Activated T-cell treated with anti-CD3 and anti-CD28 coated beads, Interleukin-2, amount 50 U/mL, for 4 hours (primary cell): ENCODE results near the gene NRXN3. TPM values are rescaled to one million over a fixed set of nuclear protein-coding genes. Genes with fewer than 3 reads are reported as not detected.
"Not testable (repeated sequence)": the region's sequence is repeated elsewhere in the genome, so short reads cannot be mapped to it uniquely, and the experiment has no call there.

Experiments used
- ATAC-seq, 2 donors: fragments of 200-7000 bp; cut with Tn5 transposase; one replicate each; pipeline ENCODE4 v1.10.0; 2021
- DNase-seq: peaks from one replicate; pipeline ENCODE4 v3.0.0-alpha.2; 2020
- H3K27me3 Mint-ChIP-seq: one replicate; pipeline ENCODE4 v1.8.0; 2021; ENCODE audit warnings: low read depth, mixed read lengths
- H3K36me3 Mint-ChIP-seq: one replicate; pipeline ENCODE4 v1.8.0; 2022; ENCODE audit warnings: mixed read lengths; ENCODE audit not compliant: insufficient read depth
- H3K4me1 Mint-ChIP-seq: one replicate; pipeline ENCODE4 v1.8.0; 2021; ENCODE audit warnings: low read depth, mixed read lengths
- H3K4me3 Mint-ChIP-seq: one replicate; pipeline ENCODE4 v1.8.0; 2021; ENCODE audit warnings: mild to moderate bottlenecking, moderate library complexity, mixed read lengths
- H3K9me3 Mint-ChIP-seq: one replicate; pipeline ENCODE4 v1.8.0; 2021; ENCODE audit warnings: mixed read lengths
- total RNA-seq, 3 donors: library from RNA; stranded (reverse); gene quantifications; one replicate each; pipeline ENCODE4 v1.2.1, GENCODE V29; 2021

The NRXN3 gene
- total RNA-seq, 3 donors from 2014 or later = not detected

DNA sequence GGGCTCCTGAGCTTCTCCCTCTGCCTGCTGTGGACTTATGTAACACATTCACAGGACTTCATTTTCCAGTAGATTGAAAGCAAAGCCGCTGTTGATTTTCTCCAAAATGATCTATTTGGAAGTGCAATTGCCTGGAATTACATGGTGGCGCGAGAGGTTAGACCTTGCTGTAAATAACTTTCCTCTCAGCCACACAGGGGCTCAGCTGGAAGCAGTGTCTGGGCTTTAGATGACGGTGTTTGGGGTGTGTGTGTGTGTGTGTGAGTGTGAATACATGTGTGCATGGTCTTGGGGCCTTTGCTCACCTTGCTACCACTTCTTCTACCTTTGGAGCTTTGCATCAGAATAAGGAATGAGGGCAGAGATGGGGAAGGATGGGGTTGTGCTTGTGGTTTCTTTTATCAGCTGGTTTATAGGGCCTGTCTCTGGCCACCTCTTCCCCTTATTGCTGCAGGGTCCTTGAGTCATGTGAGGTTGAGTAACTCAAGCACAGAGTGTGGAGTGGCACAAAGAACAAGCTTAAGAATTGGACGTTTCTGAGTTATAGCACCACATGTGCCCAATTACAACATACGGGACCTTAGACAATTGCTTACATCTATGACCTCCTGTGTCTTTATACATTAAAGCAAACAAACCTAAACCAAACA, 280.6 kb downstream of the NRXN3 start:
- Mint-ChIP-seq H3K27me3 (no peaks in the 10 kb centered on the region), H3K9me3 (no peaks in the 10 kb centered on the region), H3K4me3 (no peak overlapping the region), H3K36me3 (no peaks in the 10 kb centered on the region), H3K4me1 (no peaks in the 10 kb centered on the region)
- DNase-seq = no peak
- no peak for ATAC-seq

DNA sequence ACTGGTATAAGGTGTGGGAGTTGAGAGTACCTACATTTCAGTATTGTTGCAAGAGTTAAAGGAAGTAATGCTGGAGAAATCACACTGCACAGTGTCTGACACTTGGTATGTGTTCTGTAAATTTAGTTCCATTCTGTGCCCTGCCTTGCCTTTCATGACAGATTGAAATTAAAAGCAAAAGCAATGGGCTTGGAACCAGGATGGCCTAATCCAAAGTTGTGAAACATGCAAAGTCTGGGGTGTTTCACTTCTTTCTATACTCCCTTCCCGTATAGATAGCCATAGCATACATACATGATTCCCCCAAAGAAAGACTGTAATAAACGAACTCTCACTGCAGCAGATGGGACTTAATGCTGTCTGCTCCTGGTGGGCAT, 281.1 kb downstream of the NRXN3 start:
- Mint-ChIP-seq H3K36me3 (no peaks in the 10 kb centered on the region), H3K4me1 (no peaks in the 10 kb centered on the region), H3K4me3 (no peak overlapping the region), H3K9me3 (no peaks in the 10 kb centered on the region), H3K27me3 (no peaks in the 10 kb centered on the region)
- ATAC-seq = no peak
- no peak for DNase-seq

DNA sequence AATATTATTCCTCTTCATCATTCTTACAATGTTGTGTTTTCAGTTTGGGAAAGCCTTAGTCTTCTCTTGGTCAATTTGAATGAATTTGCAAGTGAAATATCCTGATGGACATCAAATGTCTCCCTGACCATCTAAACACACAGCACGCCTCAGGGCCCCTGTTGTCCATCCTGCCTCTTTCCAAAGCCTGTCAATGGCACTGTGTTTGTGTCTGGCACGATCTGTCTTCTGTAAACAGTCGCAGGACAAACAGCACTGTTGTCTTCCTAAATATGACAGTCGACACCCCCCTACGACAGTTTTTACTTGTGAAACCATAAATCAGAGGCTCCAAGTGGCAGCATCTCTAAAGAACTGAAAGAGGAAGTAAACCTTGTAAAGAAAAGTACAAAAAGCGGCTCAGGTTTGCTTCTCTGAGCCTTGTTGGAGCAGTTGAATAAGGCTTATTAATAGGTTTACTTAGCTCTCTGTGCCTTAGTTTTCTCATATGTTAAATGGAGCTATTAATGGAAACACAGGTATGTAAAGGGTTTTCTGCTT, 285.8 kb downstream of the NRXN3 start:
- Mint-ChIP-seq H3K9me3 (no peaks in the 10 kb centered on the region), H3K4me1 (no peaks in the 10 kb centered on the region), H3K36me3 (no peaks in the 10 kb centered on the region), H3K27me3 (peaks cover 1% of the 10 kb centered on the region), H3K4me3 (no peak overlapping the region)
- DNase-seq (no peak), ATAC-seq (no peak)

DNA sequence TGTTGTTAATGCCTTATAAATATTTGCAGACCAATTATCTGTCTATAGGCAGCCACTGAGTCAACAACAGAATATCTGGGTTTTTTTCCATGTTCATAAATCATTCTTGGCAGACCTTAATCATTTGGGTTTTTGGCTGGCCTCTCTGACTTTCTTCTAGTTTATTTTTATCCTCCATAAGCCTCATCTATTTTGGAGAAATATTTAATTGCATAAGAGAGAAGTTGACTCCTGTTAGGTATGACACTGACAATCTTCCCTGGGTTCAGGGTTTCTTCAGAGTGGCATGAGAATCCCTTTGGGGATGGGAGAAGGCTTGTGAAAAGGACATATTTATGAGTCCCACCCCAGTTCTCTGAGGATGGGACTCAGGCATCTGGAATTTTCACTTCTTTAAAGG, 299.8 kb downstream of the NRXN3 start:
- Mint-ChIP-seq H3K27me3 (peaks cover 2% of the 10 kb centered on the region), H3K36me3 (no peaks in the 10 kb centered on the region), H3K4me1 (no peaks in the 10 kb centered on the region), H3K9me3 (peaks cover 7% of the 10 kb centered on the region), H3K4me3 (no peak overlapping the region)
- ATAC-seq = no peak
- DNase-seq = no peak

DNA sequence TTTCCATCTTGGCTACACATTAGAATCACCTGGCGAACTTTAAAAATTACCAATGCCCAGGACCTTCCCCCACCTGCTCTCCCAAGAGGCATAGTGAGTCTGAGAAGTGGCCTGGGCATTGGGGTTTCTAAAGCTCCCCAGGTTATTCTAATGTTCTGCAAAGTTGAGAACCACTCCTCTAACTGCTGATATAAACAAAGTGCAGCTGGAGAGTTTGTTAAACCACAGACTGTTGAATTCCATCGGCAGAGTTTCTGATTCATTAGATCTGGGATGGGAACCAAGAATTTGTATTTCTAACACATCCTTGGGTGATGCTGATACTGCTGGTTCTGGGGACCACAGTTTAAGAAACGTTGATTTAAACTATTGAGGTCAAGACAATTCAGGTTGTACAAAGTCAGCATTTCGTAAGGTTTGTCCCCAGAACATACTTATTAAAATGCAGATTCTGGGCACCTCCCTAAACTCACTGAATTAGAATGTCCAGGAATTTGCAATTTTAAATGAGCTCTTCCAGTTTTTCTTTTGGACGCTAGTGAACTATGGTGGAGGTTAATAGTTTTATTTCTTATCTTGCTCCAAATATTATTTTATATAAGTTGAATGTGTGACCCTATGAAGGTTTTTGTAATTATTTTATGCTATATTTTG, 309.1 kb downstream of the NRXN3 start:
- Mint-ChIP-seq H3K27me3 (peaks cover 2% of the 10 kb centered on the region), H3K36me3 (no peaks in the 10 kb centered on the region), H3K4me1 (no peaks in the 10 kb centered on the region), H3K9me3 (no peaks in the 10 kb centered on the region), H3K4me3 (no peak overlapping the region)
- DNase-seq = no peak
- no peak for ATAC-seq

DNA sequence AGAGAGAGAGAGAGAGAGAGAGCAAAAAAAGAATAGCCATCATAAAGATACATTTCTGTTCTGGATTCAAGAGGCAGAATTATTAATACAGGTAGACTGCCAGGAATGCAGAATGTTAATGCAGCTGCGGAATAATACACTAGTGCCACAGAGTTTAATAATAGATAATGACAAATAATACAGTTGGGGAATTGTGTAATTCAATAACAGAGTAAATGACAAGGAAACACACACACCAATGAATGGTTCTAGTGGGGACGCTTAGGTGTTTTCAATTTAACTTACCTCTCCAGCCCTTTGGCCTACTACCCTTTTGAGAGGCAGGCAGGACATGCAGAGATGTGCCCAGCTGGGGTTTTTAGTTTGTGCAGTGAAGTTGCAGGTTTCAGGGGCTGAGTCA, 313.9 kb downstream of the NRXN3 start:
- H3K4me3 Mint-ChIP-seq = no peak overlapping the region
- H3K36me3 Mint-ChIP-seq = no peaks in the 10 kb centered on the region
- DNase-seq (no peak), ATAC-seq (no peak)
- H3K4me1 Mint-ChIP-seq = no peaks in the 10 kb centered on the region
- no peaks in the 10 kb centered on the region for H3K9me3 Mint-ChIP-seq
- H3K27me3 Mint-ChIP-seq = peaks cover 2% of the 10 kb centered on the region

DNA sequence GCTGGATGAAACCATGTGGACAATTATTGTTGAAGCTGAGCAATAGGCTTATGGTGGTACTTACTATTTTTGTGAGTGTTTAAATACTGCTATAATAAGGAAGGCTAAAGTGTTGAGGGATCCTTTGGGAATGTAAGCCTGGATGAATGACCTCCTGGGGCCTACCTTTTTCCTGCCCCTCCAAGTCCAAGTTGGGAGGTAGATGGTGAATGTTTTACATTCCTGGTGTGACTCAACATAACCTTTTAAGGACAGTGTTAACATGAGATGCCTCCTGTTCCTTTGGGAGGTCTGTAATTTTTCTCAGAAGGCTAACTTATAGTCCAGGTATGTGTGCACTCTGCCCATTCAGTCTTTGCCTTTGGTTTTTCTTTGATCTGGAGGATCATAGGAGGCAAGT, 315.9 kb downstream of the NRXN3 start:
- DNase-seq = no peak

DNA sequence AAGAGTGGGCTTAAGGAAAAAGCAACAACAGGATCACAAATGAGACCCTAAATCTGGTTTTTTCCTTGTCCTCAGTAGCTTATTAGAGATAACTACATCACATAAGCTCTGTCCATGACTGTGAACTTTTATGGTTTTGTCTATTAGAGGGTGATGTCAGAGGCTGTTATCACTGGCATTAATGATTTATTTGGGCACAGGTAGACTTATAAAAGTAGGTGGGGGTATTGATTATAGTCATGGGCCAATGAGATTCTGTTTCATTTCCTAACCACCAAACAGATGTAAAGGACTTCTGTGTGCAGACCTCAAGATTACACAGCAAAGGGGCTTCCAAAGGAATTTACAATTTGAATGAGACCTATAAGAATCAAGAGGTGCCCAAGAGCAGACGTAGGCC, 316.4 kb downstream of the NRXN3 start:
- no peak for DNase-seq
- Mint-ChIP-seq H3K4me1 (no peaks in the 10 kb centered on the region), H3K27me3 (no peaks in the 10 kb centered on the region), H3K4me3 (no peak overlapping the region), H3K36me3 (no peaks in the 10 kb centered on the region), H3K9me3 (no peaks in the 10 kb centered on the region)
- ATAC-seq = no peak

More for the DNA sequence above, 315.9 kb downstream of the NRXN3 start:
- H3K4me3 Mint-ChIP-seq = no peak overlapping the region
- H3K4me1 Mint-ChIP-seq = no peaks in the 10 kb centered on the region
- H3K9me3 Mint-ChIP-seq = no peaks in the 10 kb centered on the region
- no peak for ATAC-seq
- no peaks in the 10 kb centered on the region for H3K27me3 Mint-ChIP-seq
- H3K36me3 Mint-ChIP-seq = no peaks in the 10 kb centered on the region

DNA sequence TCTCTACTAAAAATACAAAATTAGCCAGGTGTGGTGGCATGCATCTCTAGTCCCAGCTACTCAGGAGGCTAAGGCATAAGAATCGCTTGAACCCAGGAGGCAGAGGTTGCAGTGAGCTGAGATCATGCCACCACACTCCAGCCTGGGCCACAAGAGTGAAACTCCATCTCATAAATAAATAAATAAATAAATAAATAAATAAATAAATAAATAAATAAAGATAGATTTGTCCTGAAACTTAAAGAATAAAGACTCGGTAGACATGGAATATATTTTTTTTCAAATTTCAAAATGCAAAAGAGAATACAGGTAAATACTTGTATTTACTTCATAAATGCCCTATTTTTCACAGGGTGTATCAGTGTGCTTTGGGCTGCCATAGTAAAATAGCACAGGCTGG, 317.4 kb downstream of the NRXN3 start:
- not testable (repeated sequence) for ATAC-seq, H3K4me1 Mint-ChIP-seq, DNase-seq, H3K36me3 Mint-ChIP-seq, H3K27me3 Mint-ChIP-seq, H3K9me3 Mint-ChIP-seq, H3K4me3 Mint-ChIP-seq

DNA sequence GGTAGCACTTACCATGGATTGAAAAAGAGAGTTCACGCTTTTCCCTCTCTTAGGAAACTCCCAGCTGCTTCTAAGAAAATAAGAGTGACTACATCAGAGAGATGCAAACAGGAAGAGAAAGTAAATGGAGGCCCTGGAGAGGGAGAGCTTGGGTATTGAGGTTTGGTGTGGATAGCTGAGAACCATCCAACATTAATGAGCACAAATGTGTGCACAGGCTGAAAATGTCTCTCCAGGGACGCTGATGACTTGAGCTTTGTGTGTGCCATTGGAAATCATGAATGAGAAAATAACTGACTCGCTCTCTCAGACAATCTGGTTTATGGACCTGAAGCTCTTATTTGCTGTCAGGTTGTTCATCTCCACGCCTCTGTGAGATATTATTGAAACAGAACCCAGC, 318.8 kb downstream of the NRXN3 start:
- Mint-ChIP-seq H3K27me3 (no peaks in the 10 kb centered on the region), H3K4me1 (no peaks in the 10 kb centered on the region), H3K4me3 (no peak overlapping the region), H3K36me3 (no peaks in the 10 kb centered on the region), H3K9me3 (no peaks in the 10 kb centered on the region)
- no peak for DNase-seq
- no peak for ATAC-seq

DNA sequence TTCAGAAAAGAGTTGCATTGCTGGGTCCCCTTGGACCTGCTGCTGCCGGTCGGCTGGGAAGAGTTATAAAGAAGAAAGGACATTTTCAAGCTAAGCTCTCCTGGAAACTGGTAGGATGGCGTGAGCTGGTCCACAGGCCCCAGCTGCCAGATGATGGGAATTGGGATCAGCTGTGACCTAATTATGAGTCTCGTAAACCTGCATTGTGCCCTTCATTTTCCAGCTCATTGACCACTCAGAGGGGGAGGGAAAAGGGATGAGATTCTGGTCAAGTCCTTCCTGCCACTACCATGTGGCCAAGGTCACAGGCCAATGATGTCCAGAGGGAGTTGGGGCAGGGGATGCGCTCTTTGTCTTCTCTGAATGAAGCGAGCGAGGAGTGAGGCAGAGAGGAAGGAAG, 320.9 kb downstream of the NRXN3 start:
- no peak for DNase-seq
- H3K4me3 Mint-ChIP-seq = no peak overlapping the region
- no peaks in the 10 kb centered on the region for H3K27me3 Mint-ChIP-seq
- no peaks in the 10 kb centered on the region for H3K36me3 Mint-ChIP-seq
- no peaks in the 10 kb centered on the region for H3K9me3 Mint-ChIP-seq
- no peak for ATAC-seq
- H3K4me1 Mint-ChIP-seq = no peaks in the 10 kb centered on the region

DNA sequence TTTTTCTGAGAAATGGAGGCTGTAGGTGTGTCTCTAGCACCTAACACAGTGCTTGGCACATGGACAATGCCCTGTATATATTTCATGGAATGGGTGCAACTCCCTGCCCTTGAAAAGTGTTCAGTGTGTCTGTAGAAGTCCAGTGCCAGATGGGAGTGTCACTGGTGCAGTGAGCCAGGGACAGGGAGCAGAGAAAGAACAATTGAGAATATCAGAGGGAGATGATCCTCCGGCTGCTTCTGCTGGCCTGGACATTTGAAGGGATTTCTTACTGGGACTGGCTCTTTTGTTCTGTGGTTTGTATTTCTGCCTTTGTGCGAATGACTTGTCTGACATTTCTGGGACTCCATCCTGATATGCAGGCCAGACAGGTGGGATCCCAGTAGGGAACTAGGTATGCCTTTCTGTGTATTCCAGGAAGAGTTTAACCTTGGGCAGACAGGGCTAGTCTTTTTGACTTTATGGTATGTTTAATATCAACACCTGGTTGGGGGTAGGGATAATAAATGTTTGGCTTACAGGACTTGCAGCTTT, 328.0 kb downstream of the NRXN3 start:
- no peaks in the 10 kb centered on the region for H3K36me3 Mint-ChIP-seq

DNA sequence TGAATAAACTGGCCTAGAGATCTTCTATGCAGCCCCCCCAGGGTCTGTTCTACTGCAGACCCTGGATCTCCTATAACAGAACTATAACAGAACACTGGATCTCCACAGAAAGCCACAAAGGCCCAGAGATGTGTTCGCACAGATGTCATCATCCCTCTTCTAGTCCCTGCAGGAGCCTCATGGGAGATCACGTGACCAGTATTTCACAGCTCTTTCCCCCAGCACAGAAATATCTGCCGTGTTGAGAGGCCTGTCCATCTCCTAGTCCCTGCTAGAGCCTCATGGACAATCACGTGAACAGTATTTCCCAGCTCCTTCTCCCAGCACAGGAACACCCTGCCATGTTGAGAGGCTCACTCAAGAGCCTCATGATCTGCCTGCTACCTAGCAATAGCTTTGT, 331.7 kb downstream of the NRXN3 start:
- no peaks in the 10 kb centered on the region for H3K9me3 Mint-ChIP-seq
- no peaks in the 10 kb centered on the region for H3K4me1 Mint-ChIP-seq
- no peak overlapping the region for H3K4me3 Mint-ChIP-seq
- H3K36me3 Mint-ChIP-seq = no peaks in the 10 kb centered on the region
- no peaks in the 10 kb centered on the region for H3K27me3 Mint-ChIP-seq
- ATAC-seq (no peak), DNase-seq (no peak)

More for the DNA sequence above, 328.0 kb downstream of the NRXN3 start:
- no peak for DNase-seq
- Mint-ChIP-seq H3K27me3 (no peaks in the 10 kb centered on the region), H3K9me3 (no peaks in the 10 kb centered on the region), H3K4me3 (no peak overlapping the region), H3K4me1 (no peaks in the 10 kb centered on the region)
- no peak for ATAC-seq

DNA sequence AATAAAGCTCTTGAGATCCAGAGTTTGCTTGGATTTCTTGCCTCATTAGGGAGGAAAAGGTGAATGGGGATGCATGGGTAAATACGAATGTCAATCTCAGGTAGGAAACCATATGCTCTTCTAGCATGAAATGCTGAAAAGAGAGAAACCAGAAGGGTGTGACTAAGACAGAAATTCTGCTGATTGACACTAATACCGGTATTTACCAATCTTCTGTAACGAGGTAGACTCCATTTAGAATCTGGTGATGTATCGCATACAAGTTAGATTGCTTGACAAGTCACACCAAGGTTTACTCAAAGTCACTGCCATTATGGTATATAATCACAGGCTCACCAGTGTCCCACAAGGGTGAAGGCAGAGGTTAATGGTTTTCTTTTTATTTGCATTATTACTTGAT, 337.9 kb downstream of the NRXN3 start:
- no peak overlapping the region for H3K4me3 Mint-ChIP-seq
- DNase-seq (no peak), ATAC-seq (no peak)
- H3K27me3 Mint-ChIP-seq = no peaks in the 10 kb centered on the region
- no peaks in the 10 kb centered on the region for H3K36me3 Mint-ChIP-seq
- peaks cover 2% of the 10 kb centered on the region for H3K9me3 Mint-ChIP-seq
- H3K4me1 Mint-ChIP-seq = no peaks in the 10 kb centered on the region

DNA sequence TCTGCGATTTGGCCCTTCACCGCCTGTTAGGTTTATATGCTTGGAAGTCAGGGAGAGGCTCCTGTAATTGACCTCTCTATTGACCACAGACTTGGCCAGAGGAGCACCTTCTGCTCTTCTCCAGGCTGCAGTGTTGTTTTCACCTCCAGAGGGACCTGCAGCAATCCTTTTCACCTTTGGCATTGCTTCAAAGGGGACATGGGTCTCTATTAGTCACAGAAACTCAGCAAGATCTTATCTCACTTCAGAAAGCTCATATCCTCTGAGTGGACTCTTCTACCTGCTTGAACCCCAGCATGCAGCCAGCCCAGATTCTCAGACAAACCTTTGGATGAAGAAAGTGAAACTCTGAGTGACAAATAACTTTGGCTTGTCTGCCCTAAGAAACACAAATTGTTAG, 339.3 kb downstream of the NRXN3 start:
- Mint-ChIP-seq H3K36me3 (no peaks in the 10 kb centered on the region), H3K27me3 (no peaks in the 10 kb centered on the region), H3K4me3 (no peak overlapping the region), H3K4me1 (no peaks in the 10 kb centered on the region), H3K9me3 (peaks cover 4% of the 10 kb centered on the region)
- DNase-seq (no peak), ATAC-seq (no peak)
